ENCODE results near the gene ZKSCAN7.
"Not testable (repeated sequence)": the region's sequence is repeated elsewhere in the genome, so short reads cannot be mapped to it uniquely, and the experiment has no call there.

Gene ZKSCAN7

DNA sequence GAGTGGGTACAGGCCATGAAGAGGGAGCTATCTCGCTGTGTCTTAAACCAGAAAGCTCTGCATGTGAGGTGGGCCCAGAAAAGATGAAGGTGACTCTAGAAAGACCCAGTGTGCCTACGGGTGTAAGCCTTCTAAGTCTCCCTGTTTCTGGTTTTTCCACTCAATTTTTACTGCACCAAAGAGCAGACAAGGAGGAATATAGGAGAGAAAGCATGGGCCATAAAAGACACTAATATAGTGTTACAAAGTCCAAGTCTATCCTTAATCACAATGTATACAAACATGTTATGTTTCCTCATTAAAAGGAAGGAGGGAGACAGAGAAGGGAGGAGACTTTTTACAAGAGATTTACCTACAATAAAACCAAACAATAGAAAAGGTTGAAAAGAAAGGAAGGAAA, 24.1 kb upstream of the ZKSCAN7 start:
- no peak overlapping the region for H3K4me3 ChIP-seq (ENCODE audit: low read depth, low read length)
- TF ChIP-seq, protein P1, sequence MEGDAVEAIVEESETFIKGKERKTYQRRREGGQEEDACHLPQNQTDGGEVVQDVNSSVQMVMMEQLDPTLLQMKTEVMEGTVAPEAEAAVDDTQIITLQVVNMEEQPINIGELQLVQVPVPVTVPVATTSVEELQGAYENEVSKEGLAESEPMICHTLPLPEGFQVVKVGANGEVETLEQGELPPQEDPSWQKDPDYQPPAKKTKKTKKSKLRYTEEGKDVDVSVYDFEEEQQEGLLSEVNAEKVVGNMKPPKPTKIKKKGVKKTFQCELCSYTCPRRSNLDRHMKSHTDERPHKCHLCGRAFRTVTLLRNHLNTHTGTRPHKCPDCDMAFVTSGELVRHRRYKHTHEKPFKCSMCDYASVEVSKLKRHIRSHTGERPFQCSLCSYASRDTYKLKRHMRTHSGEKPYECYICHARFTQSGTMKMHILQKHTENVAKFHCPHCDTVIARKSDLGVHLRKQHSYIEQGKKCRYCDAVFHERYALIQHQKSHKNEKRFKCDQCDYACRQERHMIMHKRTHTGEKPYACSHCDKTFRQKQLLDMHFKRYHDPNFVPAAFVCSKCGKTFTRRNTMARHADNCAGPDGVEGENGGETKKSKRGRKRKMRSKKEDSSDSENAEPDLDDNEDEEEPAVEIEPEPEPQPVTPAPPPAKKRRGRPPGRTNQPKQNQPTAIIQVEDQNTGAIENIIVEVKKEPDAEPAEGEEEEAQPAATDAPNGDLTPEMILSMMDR (IDR thresholded peaks at IDR 0.05; ENCODE audit: low read depth, low read length, missing control alignments): no peak
- in situ Hi-C loops (cut with HindIII; ENCODE audit: low sequenced_read_pairs): no loop called here
- no peak for DNase-seq (ENCODE audit: low read depth)

DNA sequence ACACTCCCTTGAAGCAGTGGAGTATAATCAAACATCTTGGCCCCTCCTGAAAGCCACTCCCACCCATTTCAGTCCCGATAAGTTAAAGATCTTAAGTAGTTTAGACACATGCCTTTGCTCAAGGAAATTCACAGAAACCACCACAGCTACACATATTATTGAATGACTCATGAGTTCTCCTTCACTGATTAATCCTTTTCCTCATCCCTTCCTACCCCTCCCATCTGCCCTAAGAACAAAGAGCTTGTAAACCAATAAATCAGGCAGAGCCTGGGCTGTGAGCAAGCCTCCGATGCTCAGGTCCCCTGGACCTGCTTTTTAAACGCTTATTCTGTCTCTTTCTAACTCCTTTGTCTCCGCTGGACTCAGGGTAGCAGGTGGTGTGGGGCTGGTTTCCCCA, 20.3 kb upstream of the ZKSCAN7 start:
- in situ Hi-C loops (cut with HindIII; ENCODE audit: low sequenced_read_pairs); DNase-seq (ENCODE audit: low read depth); H3K4me3 ChIP-seq (ENCODE audit: low read depth, low read length): not testable (repeated sequence)

DNA sequence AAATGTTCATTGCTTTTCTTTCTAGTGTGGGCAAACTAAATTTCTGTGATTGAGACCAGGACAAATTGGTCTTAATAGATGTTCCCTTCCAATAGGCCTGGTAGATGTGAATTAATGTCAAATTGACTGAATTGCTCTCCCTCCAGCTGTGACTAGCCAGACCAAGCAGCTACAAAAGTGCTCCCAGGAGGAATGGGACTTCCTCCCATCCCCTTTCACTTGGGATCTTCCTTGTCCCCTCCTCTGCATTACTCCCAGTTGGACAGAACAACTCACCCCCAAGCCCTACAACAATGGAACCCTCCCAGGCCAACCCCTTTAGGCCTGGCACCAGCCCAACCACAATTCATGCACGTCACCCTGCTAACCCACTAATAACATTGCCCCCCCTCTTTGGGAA, 19.6 kb upstream of the ZKSCAN7 start:
- TF ChIP-seq, protein P1 (IDR thresholded peaks at IDR 0.05; ENCODE audit: low read depth, low read length, missing control alignments): no peak
- no peak overlapping the region for H3K4me3 ChIP-seq (ENCODE audit: low read depth, low read length)
- DNase-seq (ENCODE audit: low read depth): no peak
- in situ Hi-C loops (cut with HindIII; ENCODE audit: low sequenced_read_pairs): no loop called here

DNA sequence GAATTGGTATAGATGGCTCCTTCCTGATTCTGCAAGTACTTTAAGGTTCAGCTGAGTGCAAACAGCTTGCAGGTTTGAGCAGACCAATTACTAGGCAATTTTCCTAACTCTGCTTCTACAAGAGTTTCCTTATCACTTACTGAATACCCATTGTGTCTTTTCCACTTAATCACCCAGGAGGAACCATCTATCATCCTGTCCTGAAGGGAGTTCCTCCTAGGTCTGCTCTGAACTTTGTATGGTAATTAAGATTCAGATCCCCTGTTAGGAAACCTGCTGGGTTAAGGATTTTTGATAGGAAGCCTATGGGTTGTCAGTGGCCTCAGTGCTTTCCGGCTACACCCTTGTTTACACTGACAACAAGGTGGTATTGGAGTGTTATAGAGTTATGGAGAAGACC, 10.2 kb upstream of the ZKSCAN7 start:
- in situ Hi-C loops (cut with HindIII; ENCODE audit: low sequenced_read_pairs); DNase-seq (ENCODE audit: low read depth); H3K4me3 ChIP-seq (ENCODE audit: low read depth, low read length): not testable (repeated sequence)

DNA sequence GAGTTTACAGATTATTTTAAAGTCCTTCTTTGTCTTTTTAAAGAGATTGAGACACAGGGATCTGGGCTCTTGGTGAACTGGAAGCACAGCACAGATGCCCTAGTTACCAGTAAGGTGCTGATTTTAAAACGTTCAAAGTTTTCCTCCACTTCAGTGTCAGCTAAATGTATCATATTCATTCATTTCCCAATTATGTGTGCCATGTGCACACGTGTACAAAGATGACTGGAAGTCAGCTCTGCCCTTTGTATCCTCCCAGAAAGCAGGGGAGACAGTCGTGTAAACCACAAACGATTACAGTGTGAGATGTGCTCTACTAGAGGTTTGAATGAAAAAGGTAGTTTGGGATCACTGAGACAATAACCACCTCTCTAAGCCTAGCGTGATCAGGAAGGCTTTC, 730 bp downstream of the ZKSCAN7 start:
- TF ChIP-seq, protein P1 (IDR thresholded peaks at IDR 0.05; ENCODE audit: low read depth, low read length, missing control alignments): no peak
- in situ Hi-C loops (cut with HindIII; ENCODE audit: low sequenced_read_pairs): no loop called here
- DNase-seq (ENCODE audit: low read depth): no peak
- peak overlapping the region; percentile 50 for H3K4me3 ChIP-seq (ENCODE audit: low read depth, low read length)

DNA sequence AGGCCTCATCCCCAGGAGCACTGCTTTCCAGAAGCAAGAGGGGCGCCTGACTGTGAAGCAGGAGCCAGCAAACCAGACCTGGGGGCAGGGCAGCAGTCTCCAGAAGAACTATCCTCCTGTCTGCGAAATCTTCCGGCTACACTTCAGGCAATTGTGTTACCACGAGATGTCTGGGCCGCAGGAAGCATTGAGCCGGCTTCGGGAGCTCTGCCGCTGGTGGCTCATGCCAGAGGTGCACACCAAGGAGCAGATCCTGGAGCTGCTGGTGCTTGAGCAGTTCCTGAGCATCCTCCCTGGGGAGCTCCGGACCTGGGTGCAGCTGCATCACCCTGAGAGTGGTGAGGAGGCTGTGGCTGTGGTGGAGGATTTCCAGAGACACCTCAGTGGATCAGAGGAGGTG, 2.1 kb downstream of the ZKSCAN7 start:
- in situ Hi-C loops (cut with HindIII; ENCODE audit: low sequenced_read_pairs): no loop called here
- H3K4me3 ChIP-seq (ENCODE audit: low read depth, low read length): no peak overlapping the region
- DNase-seq (ENCODE audit: low read depth): no peak
- TF ChIP-seq, protein P1 (IDR thresholded peaks at IDR 0.05; ENCODE audit: low read depth, low read length, missing control alignments): no peak

DNA sequence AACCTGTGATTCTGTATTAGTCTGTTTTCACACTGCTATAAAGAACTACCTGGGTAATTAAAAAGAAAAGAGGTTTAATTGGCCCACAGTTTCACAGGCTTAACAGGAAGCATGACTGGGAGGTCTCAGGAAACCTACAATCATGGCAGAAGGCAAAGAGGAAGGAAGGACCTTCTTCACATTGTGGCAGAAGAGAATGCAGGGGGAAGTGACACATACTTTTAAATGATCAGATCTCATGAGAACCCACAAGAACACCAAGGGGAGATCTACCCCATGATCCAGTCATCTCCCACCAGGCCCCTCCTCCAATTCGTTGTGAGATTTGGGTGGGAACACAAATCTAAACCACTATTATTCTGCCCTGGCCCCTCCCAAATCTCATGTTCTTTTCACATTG, 6.1 kb downstream of the ZKSCAN7 start:
- TF ChIP-seq, protein P1 (IDR thresholded peaks at IDR 0.05; ENCODE audit: low read depth, low read length, missing control alignments): no peak

DNA sequence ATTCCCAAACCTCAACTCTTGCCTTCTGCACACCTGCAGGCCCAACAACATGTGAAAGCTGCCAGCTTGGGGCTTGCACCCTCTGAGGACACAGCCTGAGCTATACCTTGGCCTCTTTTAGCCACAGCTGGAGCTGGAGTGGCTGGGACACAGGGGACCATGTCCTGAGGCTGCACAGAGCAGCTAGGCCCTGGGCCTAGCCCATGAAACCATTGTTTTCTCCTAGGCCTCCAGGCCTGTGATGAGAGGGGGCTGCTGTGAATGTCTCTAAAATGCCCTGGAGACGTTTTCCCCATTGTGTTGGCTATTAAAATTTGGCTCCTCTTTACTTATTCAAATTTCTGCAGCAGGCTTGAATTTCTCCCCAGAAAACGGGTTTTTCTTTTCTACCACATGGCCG, 7.2 kb downstream of the ZKSCAN7 start:
- no peak overlapping the region for H3K4me3 ChIP-seq (ENCODE audit: low read depth, low read length)
- DNase-seq (ENCODE audit: low read depth): no peak
- TF ChIP-seq, protein P1 (IDR thresholded peaks at IDR 0.05; ENCODE audit: low read depth, low read length, missing control alignments): no peak
- in situ Hi-C loops (cut with HindIII; ENCODE audit: low sequenced_read_pairs): no loop called here

More for the DNA sequence above, 6.1 kb downstream of the ZKSCAN7 start:
- DNase-seq (ENCODE audit: low read depth): no peak
- H3K4me3 ChIP-seq (ENCODE audit: low read depth, low read length): no peak overlapping the region
- in situ Hi-C loops (cut with HindIII; ENCODE audit: low sequenced_read_pairs): no loop called here

Measured in astrocyte of the cerebellum (primary cell).